ENCODE data around the gene C1orf21.

Gene C1orf21

DNA sequence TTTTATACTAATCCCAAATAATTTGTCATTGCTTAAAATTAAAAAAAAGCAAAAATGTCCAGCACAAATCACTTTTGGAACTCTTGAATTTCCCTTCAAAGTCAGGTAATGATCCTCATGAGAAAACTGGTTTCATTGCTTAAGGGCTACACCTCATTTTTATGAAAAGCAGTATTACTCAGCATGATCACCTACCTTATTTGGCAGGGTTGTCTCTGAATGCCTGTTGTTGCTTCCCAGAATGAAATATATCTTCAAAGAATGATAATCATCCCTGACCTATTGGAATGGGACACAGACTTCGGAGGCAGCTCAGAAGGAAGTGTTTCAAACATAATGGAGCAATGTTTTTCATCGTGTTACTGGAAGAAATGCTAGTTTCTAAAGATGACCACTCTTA, 29.7 kb downstream of the C1orf21 start:
- Mint-ChIP-seq H3K27ac (no peak overlapping the region), H3K4me3 (no peak overlapping the region), H3K9me3 (no peaks in the 10 kb centered on the region), H3K27me3 (no peaks in the 10 kb centered on the region), H3K36me3 (ENCODE audit: low read depth) (no peaks in the 10 kb centered on the region), H3K4me1 (no peaks in the 10 kb centered on the region)
- DNase-seq = no peak
- ATAC-seq = no peak

DNA sequence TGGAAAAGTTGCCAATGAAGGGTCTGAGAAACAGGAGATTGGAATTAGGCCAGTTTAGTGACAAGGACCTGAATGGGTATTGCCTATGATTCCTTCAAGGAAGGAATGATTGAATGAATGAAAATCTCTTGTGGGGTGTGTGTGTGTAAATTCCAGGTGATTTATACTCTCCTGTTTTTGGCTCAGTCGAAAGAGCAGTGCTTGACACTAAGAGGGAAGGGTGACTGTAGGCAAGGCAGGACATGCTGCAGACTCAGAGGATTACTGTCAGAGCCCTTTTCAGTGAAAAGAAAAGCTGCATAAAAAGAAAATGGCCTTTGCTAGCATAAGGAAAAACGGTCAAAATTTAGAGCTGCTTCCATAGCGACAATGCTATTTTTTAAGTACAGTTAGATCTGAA, 30.1 kb downstream of the C1orf21 start:
- Mint-ChIP-seq H3K27me3 (no peaks in the 10 kb centered on the region), H3K4me1 (no peaks in the 10 kb centered on the region), H3K36me3 (ENCODE audit: low read depth) (no peaks in the 10 kb centered on the region), H3K4me3 (no peak overlapping the region), H3K9me3 (no peaks in the 10 kb centered on the region), H3K27ac (no peak overlapping the region)
- no peak for DNase-seq
- no peak for ATAC-seq

DNA sequence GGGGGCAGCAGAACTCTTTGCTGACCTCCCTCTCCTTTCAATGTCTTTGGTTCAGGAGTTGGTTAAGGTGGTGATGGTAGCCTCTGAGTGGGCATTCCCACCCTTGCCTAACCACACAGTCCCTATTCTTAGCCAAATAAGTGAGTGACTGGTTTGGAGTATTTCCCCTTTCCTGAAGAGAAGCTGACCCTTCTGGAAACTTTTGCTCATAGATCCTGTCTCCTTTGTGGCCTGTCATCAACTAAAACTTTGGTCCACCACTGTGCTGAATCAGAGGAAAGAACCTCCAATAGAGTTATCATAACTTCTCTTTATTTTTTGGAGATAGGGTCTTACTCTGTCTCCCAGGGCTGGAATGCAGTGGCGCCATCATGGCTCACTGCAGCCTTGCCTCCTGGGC, 31.1 kb downstream of the C1orf21 start:
- Mint-ChIP-seq H3K36me3 (ENCODE audit: low read depth) (no peaks in the 10 kb centered on the region), H3K27ac (no peak overlapping the region), H3K9me3 (no peaks in the 10 kb centered on the region), H3K4me3 (no peak overlapping the region), H3K27me3 (no peaks in the 10 kb centered on the region), H3K4me1 (no peaks in the 10 kb centered on the region)
- DNase-seq (no peak), ATAC-seq (no peak)

DNA sequence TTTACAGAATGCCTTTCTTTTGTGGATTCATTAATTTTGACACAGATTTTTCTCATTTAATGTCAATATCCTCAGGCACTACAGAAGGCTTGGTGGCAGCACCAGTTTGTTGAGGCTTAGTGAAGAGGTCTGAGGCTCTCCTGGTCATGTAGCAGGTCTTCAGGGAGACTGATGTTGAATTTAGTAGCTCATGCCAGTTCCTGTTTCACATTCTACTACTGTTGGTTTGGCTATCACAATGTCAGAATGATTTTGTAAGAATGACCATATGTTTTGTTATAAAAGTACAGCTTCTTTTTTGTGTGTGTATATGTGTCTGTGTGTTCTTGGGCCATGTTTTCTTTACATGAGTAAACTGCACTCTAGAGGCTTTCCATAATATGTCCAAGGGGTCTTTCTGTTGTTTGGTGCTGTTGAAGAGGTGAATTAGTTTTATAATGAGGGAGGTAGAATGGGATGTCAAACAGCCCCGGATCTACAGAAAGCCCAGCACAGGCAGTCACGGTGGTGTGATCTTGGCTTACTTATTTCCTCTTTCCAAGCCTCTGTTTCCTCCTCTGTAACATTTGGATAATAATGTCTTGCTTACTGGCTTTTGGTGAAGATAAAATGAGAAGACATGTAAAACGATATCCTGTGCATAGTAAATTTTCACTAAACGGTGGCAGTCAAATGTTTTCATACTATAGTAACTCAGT, 32.0 kb downstream of the C1orf21 start:
- DNase-seq (no peak), ATAC-seq (no peak)
- Mint-ChIP-seq H3K9me3 (no peaks in the 10 kb centered on the region), H3K36me3 (ENCODE audit: low read depth) (no peaks in the 10 kb centered on the region), H3K27ac (no peak overlapping the region), H3K4me1 (no peaks in the 10 kb centered on the region), H3K27me3 (no peaks in the 10 kb centered on the region), H3K4me3 (no peak overlapping the region)

DNA sequence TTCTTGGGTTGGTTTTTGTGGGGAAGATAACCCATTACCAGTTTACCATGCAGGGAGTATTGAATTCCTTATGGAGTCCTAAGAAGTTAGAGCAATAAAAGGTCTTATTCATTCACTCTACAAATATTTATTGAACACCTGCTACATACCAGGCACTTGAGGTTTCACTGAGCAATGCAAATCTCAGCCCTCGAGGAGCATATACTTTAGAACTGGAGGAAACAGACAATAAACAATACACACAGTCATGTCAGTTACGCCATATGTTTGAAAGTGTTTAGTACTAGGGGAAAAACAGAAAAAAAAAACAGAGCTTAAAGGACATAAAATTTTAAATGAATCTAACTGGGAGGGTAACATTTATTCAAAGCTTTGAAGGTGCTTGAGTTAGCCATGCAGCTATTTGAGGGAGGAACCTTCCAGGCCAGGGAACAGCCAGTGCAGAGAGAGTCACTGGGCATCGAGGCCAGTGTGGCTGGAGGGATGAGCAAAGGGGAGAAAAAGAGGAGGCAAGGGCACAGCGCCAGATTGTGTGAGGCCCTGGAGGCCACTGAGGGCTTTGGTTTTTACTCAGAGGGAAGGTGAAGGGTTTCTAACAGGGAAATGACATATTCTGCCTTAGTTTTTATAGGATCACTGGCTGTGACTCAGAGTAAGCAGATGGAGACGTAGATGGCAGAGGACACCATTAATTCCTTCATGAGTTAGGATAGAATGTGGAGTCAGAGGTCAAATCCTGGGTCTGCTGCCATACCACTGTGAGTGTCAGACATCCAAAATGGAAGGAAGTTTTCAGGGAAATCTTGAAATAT, 32.7 kb downstream of the C1orf21 start:
- H3K36me3 Mint-ChIP-seq (ENCODE audit: low read depth) = no peaks in the 10 kb centered on the region
- no peak overlapping the region for H3K27ac Mint-ChIP-seq
- no peaks in the 10 kb centered on the region for H3K27me3 Mint-ChIP-seq
- H3K9me3 Mint-ChIP-seq = no peaks in the 10 kb centered on the region
- ATAC-seq (no peak), DNase-seq (no peak)
- H3K4me3 Mint-ChIP-seq = no peak overlapping the region
- H3K4me1 Mint-ChIP-seq = no peaks in the 10 kb centered on the region

DNA sequence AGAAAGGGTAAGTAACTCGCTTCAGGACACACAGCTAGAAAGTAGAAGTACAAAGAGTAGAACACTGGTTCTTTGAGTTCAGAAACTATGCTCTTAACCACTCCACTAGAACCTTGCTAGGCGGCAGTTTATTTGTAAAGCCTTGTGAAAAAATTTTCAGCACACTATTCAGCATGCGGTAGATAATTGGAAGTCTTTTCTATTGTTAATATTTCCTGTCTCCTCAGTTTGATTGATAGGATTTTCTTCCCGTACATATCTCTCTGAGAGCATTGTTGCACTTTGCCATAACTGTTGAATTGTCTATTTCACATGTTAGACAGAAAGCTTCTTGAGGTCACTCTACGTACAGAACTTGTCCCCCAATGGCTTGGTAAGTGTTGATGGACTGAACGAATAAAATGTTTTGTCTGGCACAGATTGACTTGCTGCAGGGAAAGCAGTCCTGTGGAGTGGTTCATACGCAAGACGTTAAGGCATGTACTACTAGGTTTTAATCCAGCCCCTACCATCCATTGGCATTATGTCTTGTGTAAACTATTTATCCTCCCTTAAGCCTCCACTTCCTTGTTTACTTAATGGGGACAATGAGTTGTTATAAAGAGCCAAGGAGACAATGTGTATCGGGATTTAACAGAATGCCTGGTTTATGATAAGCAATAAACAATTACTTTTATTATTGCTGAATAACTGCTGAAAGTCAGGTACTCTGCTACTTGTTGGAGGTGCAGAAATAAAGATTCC, 35.8 kb downstream of the C1orf21 start:
- Mint-ChIP-seq H3K27me3 (no peaks in the 10 kb centered on the region), H3K36me3 (ENCODE audit: low read depth) (no peaks in the 10 kb centered on the region), H3K27ac (no peak overlapping the region), H3K4me1 (no peaks in the 10 kb centered on the region), H3K4me3 (no peak overlapping the region), H3K9me3 (no peaks in the 10 kb centered on the region)
- DNase-seq (no peak), ATAC-seq (no peak)

DNA sequence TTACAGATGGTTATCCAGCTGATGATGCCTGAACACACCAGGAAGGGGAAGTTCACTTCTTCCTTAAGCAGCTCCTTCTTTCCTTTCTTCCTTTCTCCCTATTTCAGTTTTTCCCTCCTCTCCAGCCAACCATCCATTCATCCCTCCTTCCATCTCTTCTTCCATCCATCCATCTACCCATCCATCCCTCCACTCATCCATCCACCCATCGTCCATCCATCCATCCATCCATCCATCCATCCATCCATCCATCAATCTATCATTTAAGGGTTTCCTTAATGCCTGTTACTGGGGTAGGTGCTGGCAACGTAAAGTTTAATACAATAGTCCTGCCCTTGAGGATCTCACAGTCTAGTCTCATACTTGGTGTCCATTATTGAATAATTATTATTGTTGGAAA, 36.8 kb downstream of the C1orf21 start:
- H3K27ac Mint-ChIP-seq = no peak overlapping the region
- no peaks in the 10 kb centered on the region for H3K36me3 Mint-ChIP-seq (ENCODE audit: low read depth)
- DNase-seq (no peak), ATAC-seq (no peak)
- H3K4me1 Mint-ChIP-seq = no peaks in the 10 kb centered on the region
- H3K27me3 Mint-ChIP-seq = no peaks in the 10 kb centered on the region
- no peaks in the 10 kb centered on the region for H3K9me3 Mint-ChIP-seq
- no peak overlapping the region for H3K4me3 Mint-ChIP-seq

DNA sequence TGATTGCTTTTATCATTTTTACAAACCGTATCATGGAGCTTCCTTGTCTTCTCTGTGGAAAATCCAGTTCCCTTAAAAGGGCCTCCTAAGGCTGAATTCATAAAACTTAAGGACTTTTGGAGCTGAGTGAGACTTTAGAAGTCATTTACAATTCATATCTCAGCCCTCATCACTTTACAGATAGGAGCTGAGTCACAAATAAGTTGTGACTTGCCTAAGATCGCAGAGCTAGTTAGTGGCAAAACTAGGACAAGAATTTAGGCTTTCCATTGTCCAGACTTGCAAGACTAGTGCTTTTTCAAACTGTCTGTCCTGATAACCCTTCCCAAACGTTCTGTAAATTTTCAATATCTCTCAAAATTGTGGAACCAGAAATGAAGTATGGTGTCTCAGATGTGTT, 37.3 kb downstream of the C1orf21 start:
- H3K27me3 Mint-ChIP-seq = peaks cover 2% of the 10 kb centered on the region
- no peak for ATAC-seq
- H3K9me3 Mint-ChIP-seq = no peaks in the 10 kb centered on the region
- H3K36me3 Mint-ChIP-seq (ENCODE audit: low read depth) = no peaks in the 10 kb centered on the region
- no peak overlapping the region for H3K27ac Mint-ChIP-seq
- no peak for DNase-seq
- no peak overlapping the region for H3K4me3 Mint-ChIP-seq
- H3K4me1 Mint-ChIP-seq = no peaks in the 10 kb centered on the region

DNA sequence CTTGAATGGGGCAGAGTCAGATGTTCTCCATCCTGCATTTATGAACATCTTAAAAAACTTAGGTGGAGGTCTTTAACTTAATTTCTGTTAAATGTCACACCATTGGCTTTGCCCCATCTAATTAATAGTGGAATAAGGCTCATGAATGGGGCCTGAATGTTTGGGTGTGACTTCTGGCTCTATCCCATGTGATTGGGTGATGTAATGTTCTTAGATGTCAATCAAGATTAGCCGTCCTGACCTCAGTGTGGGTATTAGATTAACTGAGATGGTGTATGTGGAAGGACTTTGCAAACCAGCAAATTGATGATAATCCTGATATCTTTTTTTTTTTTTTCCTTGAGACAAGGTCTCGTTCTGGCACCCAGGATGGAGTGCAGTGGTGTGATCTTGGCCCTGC, 38.1 kb downstream of the C1orf21 start:
- ATAC-seq (no peak), DNase-seq (no peak)
- H3K27me3 Mint-ChIP-seq = peaks cover 2% of the 10 kb centered on the region
- H3K36me3 Mint-ChIP-seq (ENCODE audit: low read depth) = no peaks in the 10 kb centered on the region
- H3K4me3 Mint-ChIP-seq = no peak overlapping the region
- H3K9me3 Mint-ChIP-seq = no peaks in the 10 kb centered on the region
- H3K4me1 Mint-ChIP-seq = no peaks in the 10 kb centered on the region
- H3K27ac Mint-ChIP-seq = no peak overlapping the region

DNA sequence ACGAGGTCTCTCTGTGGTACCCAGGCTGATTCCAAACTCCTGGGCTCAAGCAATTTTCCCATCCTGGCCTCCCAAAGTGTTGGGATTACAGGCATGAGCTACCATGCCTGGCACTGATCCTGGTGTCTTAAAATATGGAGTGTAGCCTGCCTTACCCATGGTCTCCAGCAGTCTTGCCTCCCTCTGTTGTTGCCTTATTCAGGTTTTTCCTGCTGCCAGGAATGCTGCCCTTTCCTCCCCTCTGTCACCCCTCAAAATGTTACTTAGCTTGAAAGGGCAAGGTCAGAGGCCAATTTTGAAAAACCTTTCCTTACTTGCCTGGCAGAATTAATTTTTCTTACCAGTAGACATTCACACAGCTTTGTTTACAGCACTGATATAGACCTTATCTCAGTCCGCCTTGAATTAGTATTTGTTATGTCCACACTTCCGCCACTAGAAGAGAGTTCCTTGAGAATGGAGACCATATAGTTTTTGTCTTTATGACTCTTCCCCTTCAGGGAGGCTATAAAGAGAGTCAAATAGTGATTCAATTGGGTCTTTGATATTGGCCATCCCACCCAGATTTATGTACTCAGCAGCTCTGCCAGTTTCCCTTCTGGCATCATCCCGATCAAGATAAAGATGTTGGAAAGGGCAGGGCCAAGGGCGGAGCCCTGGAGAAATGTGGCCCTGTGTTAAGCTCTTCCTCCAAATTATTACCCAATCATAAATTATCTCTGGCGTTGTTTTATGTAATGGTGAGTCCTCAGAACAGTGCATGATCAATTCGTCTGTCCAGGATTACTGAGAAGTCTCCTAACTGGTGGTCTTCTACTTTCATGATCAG, 38.8 kb downstream of the C1orf21 start:
- no peaks in the 10 kb centered on the region for H3K9me3 Mint-ChIP-seq
- no peaks in the 10 kb centered on the region for H3K36me3 Mint-ChIP-seq (ENCODE audit: low read depth)
- H3K27ac Mint-ChIP-seq = no peak overlapping the region
- DNase-seq (no peak), ATAC-seq (no peak)
- H3K4me3 Mint-ChIP-seq = no peak overlapping the region
- H3K27me3 Mint-ChIP-seq = peaks cover 2% of the 10 kb centered on the region
- H3K4me1 Mint-ChIP-seq = no peaks in the 10 kb centered on the region

DNA sequence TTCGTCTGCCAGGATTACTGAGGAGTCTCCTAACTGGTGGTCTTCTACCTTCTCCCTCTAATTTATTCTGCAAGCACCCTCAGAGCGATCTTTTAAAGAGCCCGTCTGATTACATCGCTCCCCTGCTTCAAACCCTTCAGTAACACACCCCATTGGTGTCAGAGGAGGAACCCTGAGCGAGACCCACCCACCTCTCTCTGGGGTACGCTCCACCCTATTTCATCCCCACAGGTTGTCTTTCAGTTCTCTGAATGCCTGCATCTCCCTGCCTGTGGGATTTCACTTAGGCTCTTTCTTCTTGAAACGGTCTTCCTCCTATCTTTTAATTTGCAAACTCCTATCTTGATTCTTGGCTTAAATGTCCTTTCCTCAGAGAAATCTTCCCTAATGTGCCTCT, 39.4 kb downstream of the C1orf21 start:
- H3K4me1 Mint-ChIP-seq = no peaks in the 10 kb centered on the region
- no peak for DNase-seq
- no peak overlapping the region for H3K27ac Mint-ChIP-seq
- H3K27me3 Mint-ChIP-seq = peaks cover 2% of the 10 kb centered on the region
- no peaks in the 10 kb centered on the region for H3K9me3 Mint-ChIP-seq
- H3K36me3 Mint-ChIP-seq (ENCODE audit: low read depth) = no peaks in the 10 kb centered on the region
- ATAC-seq = no peak
- H3K4me3 Mint-ChIP-seq = no peak overlapping the region

DNA sequence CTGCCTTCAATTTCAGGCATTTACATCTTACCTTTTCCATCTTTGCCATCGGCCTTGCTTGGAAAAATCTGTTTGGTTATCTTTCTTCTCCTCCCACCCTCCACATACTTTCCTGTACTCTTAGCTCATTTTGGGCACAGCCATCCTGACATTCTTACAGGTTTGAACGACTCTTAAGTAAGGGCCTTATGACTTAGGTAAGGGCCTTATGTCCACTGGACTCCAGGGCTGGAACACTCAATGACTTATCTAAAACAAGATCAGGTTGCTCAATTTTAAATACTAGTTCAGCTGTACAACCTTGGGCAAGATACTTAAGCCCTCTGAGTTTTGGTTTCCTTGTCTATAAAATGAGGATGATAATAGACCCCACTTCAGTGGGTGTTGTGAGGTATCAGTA, 40.9 kb downstream of the C1orf21 start:
- Mint-ChIP-seq H3K4me3 (no peak overlapping the region), H3K27me3 (peaks cover 2% of the 10 kb centered on the region), H3K9me3 (no peaks in the 10 kb centered on the region), H3K36me3 (ENCODE audit: low read depth) (no peaks in the 10 kb centered on the region), H3K4me1 (no peaks in the 10 kb centered on the region), H3K27ac (no peak overlapping the region)
- ATAC-seq (no peak), DNase-seq (no peak)

DNA sequence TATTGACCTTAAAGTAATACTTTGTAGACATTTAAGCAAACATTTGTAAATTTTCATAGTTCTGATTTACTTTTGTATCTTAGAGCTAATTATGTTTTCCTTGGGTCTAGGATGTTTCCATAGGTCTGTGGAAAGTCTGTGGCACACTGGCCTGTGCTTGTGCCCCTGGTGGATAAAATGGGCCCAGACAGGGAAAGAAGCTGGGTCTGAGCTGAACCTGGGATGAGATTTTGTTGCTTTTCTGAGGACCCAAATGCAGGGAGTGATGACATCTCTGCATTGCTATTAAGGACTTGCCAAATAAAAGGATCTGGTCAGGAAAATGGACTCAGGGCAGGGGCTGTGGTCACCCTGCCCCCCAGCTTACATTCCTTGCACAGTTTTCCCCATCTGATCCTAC, 41.8 kb downstream of the C1orf21 start:
- DNase-seq (no peak), ATAC-seq (no peak)
- Mint-ChIP-seq H3K9me3 (no peaks in the 10 kb centered on the region), H3K36me3 (ENCODE audit: low read depth) (no peaks in the 10 kb centered on the region), H3K4me3 (no peak overlapping the region), H3K4me1 (no peaks in the 10 kb centered on the region), H3K27me3 (peaks cover 2% of the 10 kb centered on the region), H3K27ac (no peak overlapping the region)

DNA sequence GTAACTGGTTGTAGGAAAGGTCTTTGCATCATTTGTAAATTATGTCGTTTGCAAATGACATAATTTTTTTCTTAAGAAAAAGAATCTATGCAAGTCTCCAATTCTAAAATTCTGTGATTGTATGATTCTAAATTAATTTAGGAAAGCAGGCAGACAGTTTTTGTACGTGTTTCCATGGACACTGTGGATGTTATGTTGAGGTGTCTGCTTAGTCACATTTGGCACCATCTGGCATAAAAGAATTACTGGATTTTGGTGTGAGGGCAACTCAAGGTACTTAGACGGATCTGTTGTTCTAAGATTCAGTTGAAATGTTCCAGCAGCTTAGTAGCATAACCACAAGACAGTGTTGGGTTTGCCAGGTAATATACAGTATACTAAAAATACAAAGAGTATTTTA, 42.5 kb downstream of the C1orf21 start:
- H3K4me1 Mint-ChIP-seq = no peaks in the 10 kb centered on the region
- no peak for DNase-seq
- H3K4me3 Mint-ChIP-seq = no peak overlapping the region
- H3K36me3 Mint-ChIP-seq (ENCODE audit: low read depth) = no peaks in the 10 kb centered on the region
- ATAC-seq = no peak
- H3K27ac Mint-ChIP-seq = no peak overlapping the region
- peaks cover 4% of the 10 kb centered on the region for H3K27me3 Mint-ChIP-seq
- no peaks in the 10 kb centered on the region for H3K9me3 Mint-ChIP-seq

Measured in activated naive CD8-positive, alpha-beta T cell treated with anti-CD3 and anti-CD28 coated beads, Interleukin-2, amount 50 U/mL, for 24 hours (primary cell).